22Rv1 (cell line): ENCODE data around the gene ATXN1.

Source experiments
- CTCF ChIP-seq: fragments of 450-650 bp; IDR thresholded peaks from 2 replicates; pipeline ENCODE4 v1.5.1; 2017; ENCODE audit warnings: mild to moderate bottlenecking
- ZFX ChIP-seq: fragments of 450-650 bp; IDR thresholded peaks from 2 replicates; pipeline ENCODE4 v1.6.1; 2017; ENCODE audit warnings: antibody characterized with exemption, borderline replicate concordance

- TF ChIP-seq CTCF (no peak), ZFX (no peak)
Measured at GRCh38 chr6:16748025-16748319, 13.3 kb downstream of the ATXN1 start.
